RWPE2 (cell line): ENCODE measurements around the gene MYO1F.

ENCODE experiments used
- ATAC-seq: fragments of 200-7000 bp; cut with Tn5 transposase; 3 replicates; pipeline ENCODE4 v1.9.1; 2021; ENCODE audit warnings: low read depth
- DNase-seq: peaks from one replicate; pipeline ENCODE4 v3.0.0-alpha.2; 2020; ENCODE audit warnings: low spot score
- H3K27ac ChIP-seq: fragments of 450-650 bp; 2 replicates; pipeline ENCODE4 v1.5.1; 2017; ENCODE audit warnings: mild to moderate bottlenecking; ENCODE audit not compliant: poor library complexity, severe bottlenecking
- H3K27me3 ChIP-seq: fragments of 250-450 bp; sonication (Bioruptor Pico); 2 replicates; pipeline ENCODE4 v1.5.1; 2021; ENCODE audit warnings: mild to moderate bottlenecking, moderate library complexity; ENCODE audit not compliant: insufficient read depth, poor library complexity, severe bottlenecking
- H3K36me3 ChIP-seq: fragments of 250-450 bp; sonication (Bioruptor Pico); 2 replicates; pipeline ENCODE4 v1.5.1; 2020; ENCODE audit warnings: low read depth, mild to moderate bottlenecking, moderate library complexity
- H3K4me1 ChIP-seq: fragments of 250-450 bp; sonication (Bioruptor Pico); 2 replicates; pipeline ENCODE4 v1.5.1; 2021; ENCODE audit warnings: mild to moderate bottlenecking, moderate library complexity; ENCODE audit not compliant: insufficient read depth, poor library complexity, severe bottlenecking
- H3K4me3 ChIP-seq: fragments of 250-450 bp; sonication (Bioruptor Pico); 2 replicates; pipeline ENCODE4 v1.5.1; 2021; ENCODE audit warnings: mild to moderate bottlenecking, moderate library complexity; ENCODE audit not compliant: severe bottlenecking
- H3K9me3 ChIP-seq: fragments of 250-450 bp; sonication (Bioruptor Pico); 2 replicates; pipeline ENCODE4 v1.5.1; 2021; ENCODE audit warnings: mild to moderate bottlenecking, moderate library complexity; ENCODE audit not compliant: severe bottlenecking
- CTCF ChIP-seq: fragments of 450-650 bp; IDR thresholded peaks from one replicate; pipeline ENCODE4 v1.5.1; 2017; ENCODE audit warnings: mild to moderate bottlenecking, moderate library complexity; ENCODE audit not compliant: poor library complexity, severe bottlenecking

Gene MYO1F

GRCh38 chr19:8592231-8593009 lies 15.2 kb upstream of the MYO1F start:
- peak; percentile 92 for DNase-seq
- Histone ChIP-seq H3K27ac (no peak overlapping the region), H3K36me3 (no peaks in the 10 kb centered on the region), H3K27me3 (no peaks in the 10 kb centered on the region), H3K9me3 (no peaks in the 10 kb centered on the region), H3K4me1 (no peaks in the 10 kb centered on the region), H3K4me3 (peak overlapping the region; percentile 19)
- no peak for TF ChIP-seq CTCF
- ATAC-seq, result peak; percentile 87

GRCh38 chr19:8589177-8589714 lies 12.0 kb upstream of the MYO1F start:
- H3K9me3 ChIP-seq, result no peaks in the 10 kb centered on the region
- TF ChIP-seq CTCF, result no peak
- no peaks in the 10 kb centered on the region for H3K4me1 ChIP-seq
- H3K27ac ChIP-seq, result no peak overlapping the region
- no peaks in the 10 kb centered on the region for H3K27me3 ChIP-seq
- no peaks in the 10 kb centered on the region for H3K36me3 ChIP-seq
- no peak overlapping the region for H3K4me3 ChIP-seq
- ATAC-seq (no peak), DNase-seq (no peak)

- H3K36me3 ChIP-seq, result no peaks in the 10 kb centered on the region
- 0 out of 3 replicates have a peak, but pooled peaks have one; percentile 27 for ATAC-seq
- no peaks in the 10 kb centered on the region for H3K9me3 ChIP-seq
- H3K4me3 ChIP-seq, result no peak overlapping the region
- no peaks in the 10 kb centered on the region for H3K27me3 ChIP-seq
- no peak for DNase-seq
- TF ChIP-seq CTCF, result peak; percentile 48
- H3K4me1 ChIP-seq, result no peaks in the 10 kb centered on the region
- no peak overlapping the region for H3K27ac ChIP-seq
Observed at GRCh38 chr19:8585894-8586750, 8.9 kb upstream of the MYO1F start.

- ATAC-seq (no peak), DNase-seq (no peak)
- no peak overlapping the region for H3K27ac ChIP-seq
- H3K9me3 ChIP-seq, result no peaks in the 10 kb centered on the region
- H3K27me3 ChIP-seq, result no peaks in the 10 kb centered on the region
- TF ChIP-seq CTCF, result no peak
- H3K4me1 ChIP-seq, result no peaks in the 10 kb centered on the region
- no peak overlapping the region for H3K4me3 ChIP-seq
- H3K36me3 ChIP-seq, result no peaks in the 10 kb centered on the region
Observed at GRCh38 chr19:8584965-8585893, 8.0 kb upstream of the MYO1F start.
